BLaER1 treated with 17β-estradiol and CSF1 and Interleukin-3, amounts not matched to agents 10 nM and 100 nM (cell line): ENCODE results near the gene ST6GALNAC4.

Experiments used
- H3K27ac ChIP-seq, 11 experiments: shearing (Covaris generic); formaldehyde crosslinking; 2 replicates each; pipeline ENCODE4 v1.8.1; 2022
- H3K27me3 ChIP-seq, 11 experiments: shearing (Covaris generic); formaldehyde crosslinking; 2 replicates each; pipeline ENCODE4 v1.8.1; 2022
- H3K36me3 ChIP-seq, 11 experiments: shearing (Covaris generic); formaldehyde crosslinking; 2 replicates each; pipeline ENCODE4 v1.8.1; 2022
- H3K4me1 ChIP-seq, 10 experiments: shearing (Covaris generic); formaldehyde crosslinking; 2 replicates each; pipeline ENCODE4 v1.8.1; 2022
- H3K4me2 ChIP-seq, 11 experiments: shearing (Covaris generic); formaldehyde crosslinking; 2 replicates each; pipeline ENCODE4 v1.8.1; 2022
- H3K4me3 ChIP-seq, 10 experiments: shearing (Covaris generic); formaldehyde crosslinking; 2 replicates each; pipeline ENCODE4 v1.8.1; 2022
- H3K9ac ChIP-seq, 11 experiments: shearing (Covaris generic); formaldehyde crosslinking; 2 replicates each; pipeline ENCODE4 v1.8.1; 2022
- H3K9me3 ChIP-seq, 11 experiments: shearing (Covaris generic); formaldehyde crosslinking; replicated peaks in 1 of 11; 2 replicates each; pipeline ENCODE4 v1.8.1; 2022
- H4K20me1 ChIP-seq, 11 experiments: shearing (Covaris generic); formaldehyde crosslinking; 2 replicates each; pipeline ENCODE4 v1.8.1; 2022
- Cebpa-rat ChIP-seq, 11 experiments: shearing (Covaris generic); IDR thresholded peaks; 2 replicates each; pipeline ENCODE4 v1.8.1; 2022

The ST6GALNAC4 gene

GRCh38 chr9:127893392-127893791, 23.4 kb downstream of the ST6GALNAC4 start:
- Histone ChIP-seq H3K36me3 (peaks cover 63 to 81% (median 77%) of the 10 kb centered on the region in 11 experiments), H3K27me3 (no peaks in the 10 kb centered on the region), H3K4me3 (no peak overlapping the region), H3K9ac (no peak overlapping the region), H4K20me1 (peaks cover 6 to 72% (median 33%) of the 10 kb centered on the region in 11 experiments; a peak in 21 of 22 replicates), H3K4me2 (no peak overlapping the region), H3K9me3 (peaks cover 0 to 25% (median 13%) of the 10 kb centered on the region in 11 experiments; a peak in 16 of 22 replicates), H3K27ac (no peak overlapping the region), H3K4me1 (peaks cover 34 to 50% (median 41%) of the 10 kb centered on the region in 10 experiments)
- TF ChIP-seq Cebpa-rat (IDR thresholded peaks at IDR 0.05), result no peak

- Histone ChIP-seq H3K4me1 (peaks cover 34 to 50% (median 40%) of the 10 kb centered on the region in 10 experiments), H4K20me1 (peaks cover 6 to 66% (median 27%) of the 10 kb centered on the region in 11 experiments; a peak in 21 of 22 replicates), H3K9ac (no peak overlapping the region), H3K27ac (no peak overlapping the region), H3K4me2 (no peak overlapping the region), H3K27me3 (no peaks in the 10 kb centered on the region), H3K9me3 (peaks cover 0 to 25% (median 13%) of the 10 kb centered on the region in 11 experiments; a peak in 16 of 22 replicates), H3K4me3 (no peak overlapping the region), H3K36me3 (peaks cover 63 to 86% (median 77%) of the 10 kb centered on the region in 11 experiments)
- no peak for TF ChIP-seq Cebpa-rat (IDR thresholded peaks at IDR 0.05)
Observed at GRCh38 chr9:127892831-127893230, 24.0 kb downstream of the ST6GALNAC4 start.

- H4K20me1 ChIP-seq, result peaks cover 0 to 53% (median 2%) of the 10 kb centered on the region in 11 experiments; a peak in 12 of 22 replicates
- TF ChIP-seq Cebpa-rat (IDR thresholded peaks at IDR 0.05), result no peak
- H3K36me3 ChIP-seq, result peaks cover 59 to 88% (median 76%) of the 10 kb centered on the region in 11 experiments
- H3K4me3 ChIP-seq, result no peak overlapping the region
- peaks cover 0 to 21% (median 13%) of the 10 kb centered on the region in 11 experiments; a peak in 16 of 22 replicates for H3K9me3 ChIP-seq
- H3K9ac ChIP-seq, result no peak overlapping the region; a peak in 1 of 22 replicates
- no peaks in the 10 kb centered on the region for H3K27me3 ChIP-seq
- H3K4me2 ChIP-seq, result peak overlapping the region in 1 of 11 experiments; percentile 0; a peak in 1 of 22 replicates
- peaks cover 45 to 56% (median 51%) of the 10 kb centered on the region in 10 experiments for H3K4me1 ChIP-seq
- H3K27ac ChIP-seq, result peak overlapping the region in 1 of 11 experiments; percentile 6; a peak in 1 of 22 replicates
Observed at GRCh38 chr9:127890053-127890452, 26.8 kb downstream of the ST6GALNAC4 start.

- H3K27me3 ChIP-seq, result no peaks in the 10 kb centered on the region
- peak overlapping the region; percentile 24 to 94 (median 87); a peak in 20 of 22 replicates for H3K4me2 ChIP-seq
- H3K4me3 ChIP-seq, result no peak overlapping the region; a peak in 1 of 20 replicates
- peaks cover 68 to 77% (median 73%) of the 10 kb centered on the region in 10 experiments for H3K4me1 ChIP-seq
- H4K20me1 ChIP-seq, result peaks cover 0 to 48% (median 0%) of the 10 kb centered on the region in 11 experiments; a peak in 7 of 22 replicates
- H3K27ac ChIP-seq, result peak overlapping the region in 8 of 11 experiments; percentile 16 to 80 (median 64); a peak in 13 of 22 replicates
- H3K36me3 ChIP-seq, result peaks cover 36 to 65% (median 54%) of the 10 kb centered on the region in 11 experiments
- peak overlapping the region in 6 of 11 experiments; percentile 6 to 75 (median 54); a peak in 9 of 22 replicates for H3K9ac ChIP-seq
- peaks cover 0 to under 1% (median under 1%) of the 10 kb centered on the region in 11 experiments; a peak in 4 of 22 replicates for H3K9me3 ChIP-seq
- no peak for TF ChIP-seq Cebpa-rat (IDR thresholded peaks at IDR 0.05)
Observed at GRCh38 chr9:127887792-127888191, 29.0 kb downstream of the ST6GALNAC4 start.

GRCh38 chr9:127886401-127886972, 30.4 kb downstream of the ST6GALNAC4 start:
- peak overlapping the region in 10 of 11 experiments; percentile 21 to 75 (median 64); a peak in 16 of 22 replicates for H3K9ac ChIP-seq
- H3K4me1 ChIP-seq, result peaks cover 81 to 89% (median 86%) of the 10 kb centered on the region in 10 experiments
- H4K20me1 ChIP-seq, result peaks cover 0 to 49% (median 0%) of the 10 kb centered on the region in 11 experiments; a peak in 7 of 22 replicates
- H3K4me2 ChIP-seq, result peak overlapping the region; percentile 72 to 94 (median 87)
- no peaks in the 10 kb centered on the region for H3K9me3 ChIP-seq
- H3K36me3 ChIP-seq, result peaks cover 27 to 55% (median 44%) of the 10 kb centered on the region in 11 experiments
- no peaks in the 10 kb centered on the region for H3K27me3 ChIP-seq
- no peak for TF ChIP-seq Cebpa-rat (IDR thresholded peaks at IDR 0.05)
- peak overlapping the region in 1 of 10 experiments; percentile 7; a peak in 1 of 20 replicates for H3K4me3 ChIP-seq
- H3K27ac ChIP-seq, result peak overlapping the region in 7 of 11 experiments; percentile 43 to 80 (median 73); a peak in 12 of 22 replicates

- H3K4me3 ChIP-seq, result peak overlapping the region in 3 of 10 experiments; percentile 1 to 30 (median 10); a peak in 2 of 20 replicates
- H3K9ac ChIP-seq, result peak overlapping the region; percentile 21 to 75 (median 62)
- no peaks in the 10 kb centered on the region for H3K9me3 ChIP-seq
- peaks cover 86 to 95% (median 92%) of the 10 kb centered on the region in 10 experiments for H3K4me1 ChIP-seq
- peaks cover 0 to 44% (median 0%) of the 10 kb centered on the region in 11 experiments; a peak in 7 of 22 replicates for H4K20me1 ChIP-seq
- H3K4me2 ChIP-seq, result peak overlapping the region; percentile 72 to 94 (median 87)
- peaks cover 19 to 48% (median 37%) of the 10 kb centered on the region in 11 experiments for H3K36me3 ChIP-seq
- TF ChIP-seq Cebpa-rat (IDR thresholded peaks at IDR 0.05), result no peak
- no peaks in the 10 kb centered on the region for H3K27me3 ChIP-seq
- peak overlapping the region in 9 of 11 experiments; percentile 32 to 80 (median 69); a peak in 17 of 22 replicates for H3K27ac ChIP-seq
Observed at GRCh38 chr9:127885508-127886281, 31.1 kb downstream of the ST6GALNAC4 start.

GRCh38 chr9:127884976-127885490, 31.8 kb downstream of the ST6GALNAC4 start:
- no peak for TF ChIP-seq Cebpa-rat (IDR thresholded peaks at IDR 0.05)
- H3K9me3 ChIP-seq, result no peaks in the 10 kb centered on the region
- peaks cover 86 to 98% (median 95%) of the 10 kb centered on the region in 10 experiments for H3K4me1 ChIP-seq
- peaks cover 0 to 37% (median 0%) of the 10 kb centered on the region in 11 experiments; a peak in 7 of 22 replicates for H4K20me1 ChIP-seq
- H3K36me3 ChIP-seq, result peaks cover 13 to 41% (median 31%) of the 10 kb centered on the region in 11 experiments
- peak overlapping the region in 9 of 11 experiments; percentile 32 to 80 (median 69); a peak in 18 of 22 replicates for H3K27ac ChIP-seq
- H3K9ac ChIP-seq, result peak overlapping the region; percentile 21 to 75 (median 62); a peak in 20 of 22 replicates
- H3K4me2 ChIP-seq, result peak overlapping the region; percentile 72 to 94 (median 87)
- no peaks in the 10 kb centered on the region for H3K27me3 ChIP-seq
- H3K4me3 ChIP-seq, result peak overlapping the region in 3 of 10 experiments; percentile 1 to 30 (median 10); a peak in 2 of 20 replicates

GRCh38 chr9:127884427-127884911, 32.4 kb downstream of the ST6GALNAC4 start:
- no peak for TF ChIP-seq Cebpa-rat (IDR thresholded peaks at IDR 0.05)
- Histone ChIP-seq H3K4me2 (peak overlapping the region; percentile 72 to 94 (median 87)), H3K27me3 (no peaks in the 10 kb centered on the region), H3K4me3 (peak overlapping the region in 3 of 10 experiments; percentile 1 to 30 (median 10); a peak in 2 of 20 replicates), H3K4me1 (peaks cover 83 to 99% (median 95%) of the 10 kb centered on the region in 10 experiments), H4K20me1 (peaks cover 0 to 35% (median 0%) of the 10 kb centered on the region in 11 experiments; a peak in 5 of 22 replicates), H3K36me3 (peaks cover 9 to 36% (median 26%) of the 10 kb centered on the region in 11 experiments; a peak in 21 of 22 replicates), H3K9me3 (no peaks in the 10 kb centered on the region), H3K9ac (peak overlapping the region; percentile 21 to 75 (median 62); a peak in 19 of 22 replicates), H3K27ac (peak overlapping the region in 9 of 11 experiments; percentile 32 to 80 (median 69); a peak in 18 of 22 replicates)
